MG63 (cell line): Measurements from ENCODE around the gene ABL1. TPM values are rescaled to one million over a fixed set of nuclear protein-coding genes. Genes with fewer than 3 reads are reported as not detected.

Experiments used
- DNase-seq: peaks from one replicate; pipeline ENCODE4 v3.0.0-alpha.2; 2020
- H3K27me3 ChIP-seq: fragments of 250-450 bp; sonication (Bioruptor Pico); 2 replicates; pipeline ENCODE4 v1.5.1; 2020; ENCODE audit warnings: mild to moderate bottlenecking, moderate library complexity
- H3K36me3 ChIP-seq: fragments of 250-450 bp; sonication (Bioruptor Pico); 2 replicates; pipeline ENCODE4 v1.5.1; 2020; ENCODE audit warnings: mild to moderate bottlenecking, moderate library complexity
- H3K4me3 ChIP-seq: fragments of 250-450 bp; sonication (Bioruptor Pico); 2 replicates; pipeline ENCODE4 v1.5.1; 2020; ENCODE audit warnings: mild to moderate bottlenecking, moderate library complexity
- H3K9me3 ChIP-seq: fragments of 250-450 bp; sonication (Bioruptor Pico); 2 replicates; pipeline ENCODE4 v1.5.1; 2020; ENCODE audit warnings: mild to moderate bottlenecking, moderate library complexity
- total RNA-seq: library from RNA; depleted of rRNA; stranded (reverse); fragments of >200 nt; shearing (Covaris generic); gene quantifications from 2 replicates; pipeline ENCODE4 v1.2.3, GENCODE V29; 2014; ENCODE audit warnings: low replicate concordance

The ABL1 gene
- total RNA-seq, 1 experiment from 2014 or later: 24.7 TPM

- no peak for DNase-seq
- no peaks in the 10 kb centered on the region for H3K36me3 ChIP-seq
- H3K27me3 ChIP-seq: no peaks in the 10 kb centered on the region
- no peak overlapping the region for H3K4me3 ChIP-seq
- H3K9me3 ChIP-seq: no peaks in the 10 kb centered on the region
These were observed 88.8 kb downstream of the ABL1 start for GRCh38 chr9:130923611-130924447.

- H3K36me3 ChIP-seq: no peaks in the 10 kb centered on the region
- H3K4me3 ChIP-seq: no peak overlapping the region
- no peaks in the 10 kb centered on the region for H3K27me3 ChIP-seq
- H3K9me3 ChIP-seq: no peaks in the 10 kb centered on the region
- DNase-seq: no peak
These were observed 89.4 kb downstream of the ABL1 start for GRCh38 chr9:130924448-130924788.

GRCh38 chr9:130925050-130925678 is 90.1 kb downstream of the ABL1 start:
- DNase-seq: no peak
- H3K36me3 ChIP-seq: no peaks in the 10 kb centered on the region
- no peaks in the 10 kb centered on the region for H3K27me3 ChIP-seq
- H3K4me3 ChIP-seq: no peak overlapping the region
- H3K9me3 ChIP-seq: no peaks in the 10 kb centered on the region

- Histone ChIP-seq H3K9me3 (no peaks in the 10 kb centered on the region), H3K27me3 (no peaks in the 10 kb centered on the region), H3K36me3 (no peaks in the 10 kb centered on the region), H3K4me3 (no peak overlapping the region)
- peak; percentile 43 for DNase-seq
These were observed 92.3 kb downstream of the ABL1 start for GRCh38 chr9:130927338-130927737.

DNA sequence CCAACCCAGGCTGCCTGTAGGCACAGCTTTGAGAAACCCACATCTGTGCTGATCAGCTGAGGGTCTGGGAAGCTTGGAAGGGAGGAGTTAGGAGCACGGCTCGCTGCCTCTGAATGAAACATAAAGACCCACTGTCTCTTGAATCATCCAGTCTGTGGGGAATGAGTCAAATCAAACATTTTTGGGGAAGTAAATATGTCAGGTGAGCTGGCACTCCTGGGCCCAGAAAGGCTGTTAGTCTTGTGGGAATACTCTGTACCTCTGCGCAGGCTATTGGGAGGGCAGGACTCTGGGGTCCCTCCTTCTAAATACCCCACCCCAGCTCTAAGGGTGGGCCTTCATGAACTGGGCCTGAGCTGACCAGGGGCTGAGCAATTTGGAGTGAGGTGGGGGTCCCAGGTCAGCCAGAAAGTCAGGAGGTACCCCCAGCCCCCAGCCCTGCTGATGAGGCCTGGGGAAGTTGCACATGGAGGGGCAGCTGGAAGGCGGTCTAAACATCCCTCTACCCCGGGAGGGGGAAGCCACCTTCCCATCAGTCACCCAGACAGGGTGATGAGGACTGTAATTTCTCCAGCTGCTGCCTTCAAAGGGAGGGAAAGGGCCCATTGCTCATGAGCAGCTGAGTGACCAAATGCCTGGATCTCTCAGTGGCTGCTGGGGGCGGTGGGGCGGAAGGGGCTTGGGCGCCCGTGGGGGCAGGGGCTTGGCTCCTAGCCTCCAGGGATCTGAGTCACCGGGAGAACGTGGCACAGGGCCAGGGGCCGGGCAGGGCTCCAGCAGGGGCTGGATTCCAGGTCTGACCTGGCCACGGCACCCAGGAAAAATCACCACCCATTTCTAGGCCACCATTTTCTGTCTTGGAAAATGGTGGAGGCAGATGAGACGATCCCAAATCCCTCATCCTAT is 93.2 kb downstream of the ABL1 start:
- Histone ChIP-seq H3K9me3 (no peaks in the 10 kb centered on the region), H3K36me3 (no peaks in the 10 kb centered on the region), H3K27me3 (no peaks in the 10 kb centered on the region), H3K4me3 (no peak overlapping the region)
- DNase-seq: peak; percentile 63

DNA sequence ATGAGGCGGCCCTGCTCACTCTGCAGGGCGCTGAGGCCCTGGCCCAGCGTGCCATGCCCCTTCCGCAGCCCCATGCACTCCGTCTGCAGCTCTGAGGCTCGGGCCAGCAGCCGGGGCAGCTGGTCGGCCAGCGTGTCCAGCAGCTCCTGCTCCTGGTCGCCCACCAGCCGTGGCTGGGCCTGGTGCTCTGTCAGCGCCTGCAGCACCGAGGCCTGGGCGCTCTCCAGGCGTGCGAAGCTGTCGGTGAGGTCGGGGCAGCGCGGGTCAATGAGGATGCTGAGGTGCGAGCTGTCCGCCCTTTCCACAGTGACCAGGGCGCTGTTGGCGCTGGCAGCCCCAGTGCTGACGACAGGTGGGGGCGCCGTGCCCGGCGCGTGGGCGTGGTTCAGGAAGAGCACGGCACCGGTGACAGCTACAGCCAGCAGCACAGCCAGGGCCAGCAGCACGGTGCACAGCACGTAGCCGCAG is 94.6 kb downstream of the ABL1 start:
- DNase-seq: no peak
- Histone ChIP-seq H3K4me3 (no peak overlapping the region), H3K9me3 (no peaks in the 10 kb centered on the region), H3K36me3 (no peaks in the 10 kb centered on the region), H3K27me3 (no peaks in the 10 kb centered on the region)

DNA sequence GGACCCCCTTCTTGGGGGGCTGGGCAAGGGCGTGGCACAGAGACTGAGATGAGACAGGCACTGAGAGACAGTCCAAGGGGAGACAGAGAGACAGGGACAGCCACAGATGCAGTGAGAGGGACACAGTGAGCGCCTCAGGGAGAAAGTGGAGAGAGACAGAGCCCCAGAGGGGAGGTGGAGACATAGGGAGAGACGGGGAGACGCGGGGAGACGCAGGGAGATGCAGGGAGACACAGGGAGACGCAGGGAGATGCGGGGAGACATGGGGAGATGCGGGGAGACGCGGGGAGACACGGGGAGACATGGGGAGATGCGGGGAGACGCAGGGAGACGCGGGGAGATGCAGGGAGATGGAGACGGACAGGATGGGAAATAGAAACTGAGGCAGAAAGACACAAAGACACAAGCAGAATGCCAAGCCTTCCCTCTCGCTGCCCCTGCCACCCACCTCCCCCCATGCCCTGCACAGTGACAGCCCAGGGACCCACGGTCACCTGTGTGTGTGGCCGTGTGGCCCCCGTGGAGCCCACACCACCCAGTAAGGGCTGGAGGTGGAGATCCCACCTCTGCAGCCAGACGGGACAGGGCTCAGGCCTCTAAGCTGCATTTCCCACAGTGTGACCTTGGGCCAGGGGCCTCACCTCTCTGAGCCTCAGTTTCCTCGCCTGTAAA is 95.2 kb downstream of the ABL1 start:
- DNase-seq: no peak
- Histone ChIP-seq H3K27me3 (no peaks in the 10 kb centered on the region), H3K4me3 (no peak overlapping the region), H3K9me3 (no peaks in the 10 kb centered on the region), H3K36me3 (no peaks in the 10 kb centered on the region)

DNA sequence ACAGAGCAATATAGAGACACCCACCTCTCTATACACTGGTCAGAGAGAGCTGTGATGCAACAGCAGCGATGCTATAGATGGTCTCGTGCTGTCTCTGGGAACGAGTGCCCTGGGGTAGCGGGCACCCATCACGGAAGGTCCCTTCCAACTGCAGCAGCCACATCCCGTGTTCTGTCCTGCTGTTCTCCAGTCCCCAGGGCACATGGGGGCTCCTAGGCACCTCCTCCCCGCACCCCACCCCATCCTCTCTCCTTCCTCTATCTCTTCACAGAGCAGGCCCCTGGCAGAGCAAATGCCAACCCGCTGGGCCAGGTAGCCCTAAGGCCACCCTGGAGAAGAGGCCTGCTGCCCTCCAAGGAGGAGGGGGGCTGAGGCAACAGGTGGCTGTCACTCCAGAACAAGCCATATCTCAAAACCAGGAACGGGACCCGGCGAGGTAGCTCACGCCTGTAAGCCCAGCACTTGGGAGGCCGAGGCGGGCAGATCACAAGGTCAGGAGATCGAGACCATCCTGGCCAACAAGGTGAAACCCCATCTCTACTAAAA is 95.8 kb downstream of the ABL1 start:
- no peaks in the 10 kb centered on the region for H3K9me3 ChIP-seq
- no peaks in the 10 kb centered on the region for H3K27me3 ChIP-seq
- no peak overlapping the region for H3K4me3 ChIP-seq
- DNase-seq: no peak
- no peaks in the 10 kb centered on the region for H3K36me3 ChIP-seq

- Histone ChIP-seq H3K9me3 (no peaks in the 10 kb centered on the region), H3K36me3 (no peaks in the 10 kb centered on the region), H3K27me3 (no peaks in the 10 kb centered on the region), H3K4me3 (no peak overlapping the region)
- DNase-seq: no peak
These were observed 96.6 kb downstream of the ABL1 start for GRCh38 chr9:130931508-130932254.

DNA sequence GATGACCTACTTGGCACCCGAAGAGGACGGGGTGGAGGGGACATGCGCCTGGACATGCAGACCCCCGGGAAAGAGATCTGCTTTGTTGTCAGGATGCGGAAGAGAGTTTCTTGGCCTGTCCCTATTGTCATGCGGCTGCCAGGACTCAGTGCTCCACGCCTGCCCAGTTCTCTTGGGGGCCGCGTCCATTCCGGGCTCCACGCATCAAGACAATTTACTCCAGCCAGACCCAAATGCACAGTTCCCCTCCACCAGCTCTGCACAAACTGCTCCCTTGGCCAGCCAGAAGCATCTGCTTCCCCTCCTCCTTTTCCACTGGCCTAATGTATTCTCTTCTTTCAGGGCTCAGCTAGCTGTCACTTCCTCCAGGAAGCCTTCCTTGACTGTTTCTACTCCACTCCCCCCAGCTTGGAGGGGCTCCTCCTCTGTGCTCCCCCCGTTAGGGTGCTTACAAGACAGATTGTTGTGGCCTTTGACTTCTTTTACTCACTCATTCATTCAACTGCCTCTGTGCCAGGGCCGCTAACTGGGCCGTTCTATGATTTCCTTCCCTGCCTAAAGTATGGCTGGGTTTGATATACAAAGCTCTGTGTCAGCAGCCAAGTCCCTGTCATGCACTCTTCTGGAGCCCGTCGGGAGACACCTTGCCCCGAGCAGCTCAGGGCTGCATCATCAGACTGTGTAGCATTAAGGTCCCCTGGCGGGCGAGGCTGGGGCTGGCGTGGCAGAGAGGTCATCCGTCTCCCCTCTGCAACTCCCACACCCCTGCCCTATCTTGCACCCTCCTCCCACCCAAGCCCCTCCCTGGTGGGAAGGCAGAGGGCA is 97.4 kb downstream of the ABL1 start:
- no peaks in the 10 kb centered on the region for H3K36me3 ChIP-seq
- no peaks in the 10 kb centered on the region for H3K27me3 ChIP-seq
- H3K9me3 ChIP-seq: no peaks in the 10 kb centered on the region
- no peak overlapping the region for H3K4me3 ChIP-seq
- DNase-seq: no peak

DNA sequence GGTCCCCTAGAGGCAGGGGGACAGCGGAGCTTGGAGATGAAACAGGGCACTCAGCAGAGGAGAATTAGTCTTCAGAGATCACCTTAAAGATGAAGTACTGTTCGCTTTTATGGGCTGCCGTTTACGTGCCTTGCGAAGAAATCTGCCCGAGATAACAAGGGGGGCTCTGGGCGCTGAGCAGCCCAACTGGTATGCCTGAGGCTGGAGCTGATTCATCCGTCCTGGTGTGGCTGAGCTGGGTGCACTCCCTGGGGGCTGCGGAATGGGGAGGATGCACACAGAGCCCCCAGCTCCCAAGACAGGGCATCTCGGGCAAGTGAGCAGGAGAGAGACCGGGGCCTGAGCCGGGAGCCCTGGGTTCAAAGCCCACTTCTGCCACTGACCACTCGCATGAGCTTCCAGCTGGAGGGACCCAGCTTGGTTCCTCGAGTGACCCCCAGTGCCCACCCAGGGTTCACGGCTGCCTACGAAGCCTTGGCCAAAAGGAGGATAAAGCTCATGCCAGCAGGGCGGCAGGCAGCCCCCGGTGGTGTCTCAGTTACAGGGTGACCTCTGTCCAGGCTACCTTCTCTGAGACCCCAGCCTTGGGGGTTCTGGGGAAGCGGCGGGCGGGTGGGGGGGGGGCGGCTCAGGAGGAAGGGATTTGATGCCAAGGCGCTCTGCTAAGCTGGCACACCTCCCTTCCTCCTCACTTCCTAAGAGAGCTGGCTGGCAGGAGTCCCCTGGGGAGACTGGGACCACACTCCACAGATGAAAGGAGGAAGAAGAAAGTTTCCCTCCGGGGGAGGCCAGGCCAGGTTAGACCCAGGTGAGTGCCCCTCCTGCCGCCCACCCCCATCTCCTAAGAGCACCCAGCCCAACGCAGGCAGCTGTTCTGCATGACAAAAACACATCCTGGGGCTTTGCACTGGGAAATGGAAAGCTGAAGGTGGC is 98.3 kb downstream of the ABL1 start:
- H3K4me3 ChIP-seq: no peak overlapping the region
- H3K36me3 ChIP-seq: no peaks in the 10 kb centered on the region
- no peaks in the 10 kb centered on the region for H3K27me3 ChIP-seq
- H3K9me3 ChIP-seq: no peaks in the 10 kb centered on the region
- DNase-seq: no peak

DNA sequence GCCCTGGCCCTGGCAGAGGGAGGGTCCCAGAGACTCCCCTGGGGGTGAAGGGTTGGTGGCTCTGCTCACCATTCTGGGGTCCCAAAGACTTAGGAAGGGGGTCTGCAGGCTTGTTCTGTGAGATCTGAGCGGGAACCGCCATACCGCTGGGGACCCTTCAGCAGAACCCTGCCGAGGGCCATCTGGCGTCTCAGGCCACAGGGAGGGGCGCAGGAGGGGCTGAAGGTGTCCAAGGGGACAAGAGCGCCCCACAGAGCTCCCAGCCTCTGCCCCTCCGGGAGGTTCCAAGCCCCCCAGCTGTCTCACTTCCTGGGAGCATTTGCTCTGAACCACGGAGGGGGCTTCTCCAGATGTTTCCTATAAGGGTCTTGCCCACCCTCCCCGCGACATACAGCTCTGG is 99.2 kb downstream of the ABL1 start:
- H3K36me3 ChIP-seq: no peaks in the 10 kb centered on the region
- no peaks in the 10 kb centered on the region for H3K9me3 ChIP-seq
- H3K4me3 ChIP-seq: no peak overlapping the region
- DNase-seq: no peak
- peaks cover 5% of the 10 kb centered on the region; the same call in 1 of the 2 replicates for H3K27me3 ChIP-seq

GRCh38 chr9:130934702-130935647 is 99.9 kb downstream of the ABL1 start:
- Histone ChIP-seq H3K9me3 (no peaks in the 10 kb centered on the region), H3K4me3 (no peak overlapping the region), H3K36me3 (no peaks in the 10 kb centered on the region), H3K27me3 (peaks cover 8% of the 10 kb centered on the region)
- DNase-seq: no peak
